NCI-H128 (cell line): Measurements from ENCODE around the gene KDM1B.
"Not testable (repeated sequence)": the region's sequence is repeated elsewhere in the genome, so short reads cannot be mapped to it uniquely, and the experiment has no call there.

Experiments used
- DNase-seq: peaks from one replicate; lab custom pipeline; 2025; ENCODE audit not compliant: unreplicated experiment; lab: John Stamatoyannopoulos, UW

The KDM1B gene

GRCh38 chr6:18151391-18151790 lies 3.8 kb upstream of the KDM1B start:
- not testable (repeated sequence) for DNase-seq

DNA sequence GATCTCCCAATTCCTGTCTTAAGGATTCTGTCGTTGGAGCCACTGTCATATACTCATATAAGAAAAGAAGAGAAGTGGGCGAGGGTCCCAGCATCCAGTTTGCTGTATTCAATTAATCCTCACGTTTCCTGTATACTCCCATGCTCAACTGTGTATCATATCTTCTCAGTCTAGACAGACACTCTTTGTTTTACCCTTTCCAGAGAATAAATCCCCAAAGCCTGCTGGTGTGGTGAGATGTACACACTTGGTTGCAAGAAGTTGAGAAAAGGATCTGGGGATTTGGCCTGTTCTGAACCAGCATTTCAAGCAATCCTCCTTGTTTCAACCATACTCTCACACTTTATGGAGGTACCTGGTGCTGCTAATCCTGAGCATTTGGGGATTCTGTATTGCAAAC lies 3.4 kb upstream of the KDM1B start:
- DNase-seq, result no peak

DNA sequence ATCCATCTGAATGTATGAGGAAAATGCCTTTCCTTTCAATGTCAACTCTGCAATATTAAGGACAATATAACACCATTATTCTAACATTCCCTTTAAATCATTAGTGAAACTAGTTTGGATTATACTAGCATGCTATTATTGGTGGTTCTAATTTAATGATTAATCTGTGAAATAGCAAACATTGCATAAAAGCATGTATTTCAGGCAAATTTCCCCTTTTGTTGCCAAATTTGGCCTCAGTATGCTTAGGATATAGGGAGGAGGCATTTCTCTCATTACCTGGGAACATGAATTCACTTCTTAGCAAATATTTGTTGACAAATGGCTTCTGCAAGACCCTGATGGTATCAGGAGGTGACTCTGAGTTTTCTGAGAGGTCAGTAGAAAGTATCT lies 1.9 kb upstream of the KDM1B start:
- no peak for DNase-seq

- DNase-seq, result peak; percentile 96
Observed at GRCh38 chr6:18154507-18155149, 594 bp upstream of the KDM1B start, which contains the start of gene TPMT. Gene TPMT (minus strand): TSS chr6:18155077. CDS start chr6:18149127, 5,950 bp downstream.

DNA sequence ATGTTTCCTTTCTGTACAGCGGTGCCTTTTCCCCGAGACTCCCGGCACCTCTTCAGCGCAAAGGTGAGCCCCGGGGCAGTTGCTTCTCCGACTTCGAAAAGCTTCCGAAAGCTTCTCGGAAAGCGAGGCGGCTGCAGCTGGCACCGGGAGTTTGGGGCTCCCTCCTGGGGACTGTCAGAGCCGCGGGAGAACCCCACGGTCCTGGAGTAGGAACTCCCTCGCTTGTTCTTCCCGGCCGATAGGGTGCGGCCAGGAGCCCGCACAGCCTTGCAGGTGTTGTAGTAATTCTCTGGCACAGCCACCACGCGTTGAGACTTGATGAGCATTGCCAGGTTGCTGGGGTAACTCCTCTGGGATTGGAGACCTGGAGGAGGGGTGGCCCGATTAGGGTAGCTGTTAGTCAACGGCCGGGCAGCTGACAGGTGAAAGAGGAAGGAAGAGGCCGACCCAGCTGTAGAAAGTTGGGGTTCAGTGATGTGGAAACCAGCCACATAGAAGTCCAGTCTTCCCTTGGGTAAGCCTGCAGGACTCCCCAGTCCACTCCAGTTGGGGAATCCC lies 721 bp downstream of the KDM1B start:
- DNase-seq, result peak; percentile 56

GRCh38 chr6:18160911-18161310 lies 5.7 kb downstream of the KDM1B start:
- no peak for DNase-seq

GRCh38 chr6:18161431-18161830 lies 6.2 kb downstream of the KDM1B start:
- no peak for DNase-seq

DNA sequence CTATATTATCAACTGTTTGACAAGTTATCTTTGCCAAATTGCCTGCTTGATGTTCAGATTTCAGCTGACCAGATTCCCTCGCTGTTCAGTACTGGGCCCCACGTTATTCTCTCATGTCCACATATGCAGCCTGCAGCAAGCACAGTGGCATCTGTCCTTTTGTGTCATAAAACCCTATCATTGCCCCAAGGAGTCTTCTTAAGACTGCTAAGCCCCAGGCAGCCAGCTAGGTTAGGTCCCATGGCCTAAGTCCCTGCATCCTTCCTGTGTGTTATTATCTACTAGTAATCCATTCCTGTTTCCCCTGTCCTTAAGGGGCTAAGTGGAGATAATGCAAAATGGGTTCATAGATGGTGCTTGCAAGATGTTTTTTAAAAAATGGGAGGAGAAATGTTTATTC lies 7.2 kb downstream of the KDM1B start:
- no peak for DNase-seq

DNA sequence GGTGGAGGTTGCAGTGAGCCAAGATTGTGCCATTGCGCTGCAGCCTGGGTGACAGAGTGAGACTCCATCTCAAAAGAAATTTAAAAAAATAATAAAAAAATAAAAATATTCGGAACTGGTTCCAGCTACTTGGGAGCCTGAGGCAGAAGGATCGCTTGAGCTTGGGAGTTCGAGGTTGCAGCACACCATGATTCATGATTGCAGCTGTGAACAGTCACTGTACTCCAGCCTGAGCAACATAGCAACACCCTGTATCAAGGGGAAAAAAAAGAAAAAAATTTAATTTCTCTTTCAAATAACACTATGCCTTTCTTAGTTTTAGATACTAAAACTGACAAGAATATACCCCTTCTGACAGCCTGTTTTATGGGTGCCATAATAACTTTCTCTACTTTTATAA lies 10.5 kb downstream of the KDM1B start:
- no peak for DNase-seq

DNA sequence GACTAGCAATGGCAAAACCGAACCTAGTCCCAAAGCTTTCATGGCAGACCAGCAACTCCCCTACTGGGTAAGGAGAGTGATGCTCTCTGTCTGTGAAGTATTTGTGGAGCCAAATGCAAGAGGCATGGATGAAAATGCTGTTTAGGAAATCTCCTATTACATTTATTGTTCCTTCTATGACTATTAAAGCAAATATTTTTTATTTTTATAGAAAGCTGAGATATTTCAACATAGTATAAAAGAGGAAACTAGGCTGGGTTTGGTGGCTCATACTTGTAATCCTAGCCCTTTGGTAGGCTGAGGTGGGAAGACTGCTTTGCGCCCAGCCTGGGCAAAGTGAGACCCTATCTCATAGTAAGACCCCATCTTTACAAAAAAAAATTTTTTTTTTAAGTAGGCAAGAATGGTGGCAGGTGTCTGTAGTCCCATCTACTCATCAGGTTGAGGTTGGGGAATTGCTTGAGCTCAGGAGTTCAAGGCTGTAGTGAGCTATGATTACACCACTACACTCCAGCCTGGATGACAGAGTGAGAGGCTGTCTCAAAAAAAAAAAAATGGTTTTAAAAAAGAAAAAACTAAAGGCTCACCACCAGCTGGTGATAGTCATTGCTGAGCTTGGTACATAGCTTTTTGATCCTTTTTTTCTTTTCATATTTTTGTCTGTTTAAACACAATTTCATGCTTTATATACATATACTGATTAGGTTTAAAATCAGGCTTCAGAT lies 11.3 kb downstream of the KDM1B start:
- no peak for DNase-seq

DNA sequence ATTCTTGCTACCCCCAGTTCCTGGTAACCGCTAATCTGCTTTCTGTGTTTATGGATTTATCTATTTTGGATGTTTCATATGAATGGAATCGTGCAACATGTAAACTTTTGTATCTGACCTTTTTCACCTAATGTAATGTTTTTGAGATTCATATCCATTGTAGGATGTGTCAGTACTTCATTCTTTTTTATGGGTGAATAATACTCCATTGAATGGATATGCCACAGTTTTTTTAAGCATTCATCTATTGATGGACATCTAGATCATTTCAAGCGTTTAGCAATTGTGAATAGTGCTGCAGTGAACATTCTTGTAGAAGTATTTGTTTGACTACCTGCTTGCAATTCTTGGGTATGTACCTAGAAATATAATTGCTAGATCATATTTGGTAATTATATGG lies 13.0 kb downstream of the KDM1B start:
- no peak for DNase-seq

DNA sequence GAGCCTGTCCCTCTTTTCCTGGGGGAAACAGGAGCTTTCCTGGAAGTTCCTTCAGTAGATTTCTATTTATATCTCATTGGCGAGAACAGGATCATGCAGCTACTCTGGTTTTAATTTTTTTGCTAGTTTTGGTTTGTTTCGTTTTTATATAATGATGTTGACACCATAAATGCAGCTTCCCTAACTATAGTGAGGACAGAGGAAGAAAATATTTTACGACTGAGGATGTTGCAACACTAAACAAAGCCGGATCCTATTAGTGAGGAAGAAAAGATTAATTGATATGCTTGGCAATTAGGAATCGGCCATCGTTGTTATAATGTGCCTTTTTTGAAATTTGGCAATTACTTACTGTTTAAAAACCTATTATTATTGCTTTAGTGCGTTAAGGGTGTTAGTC lies 16.6 kb downstream of the KDM1B start:
- no peak for DNase-seq

DNA sequence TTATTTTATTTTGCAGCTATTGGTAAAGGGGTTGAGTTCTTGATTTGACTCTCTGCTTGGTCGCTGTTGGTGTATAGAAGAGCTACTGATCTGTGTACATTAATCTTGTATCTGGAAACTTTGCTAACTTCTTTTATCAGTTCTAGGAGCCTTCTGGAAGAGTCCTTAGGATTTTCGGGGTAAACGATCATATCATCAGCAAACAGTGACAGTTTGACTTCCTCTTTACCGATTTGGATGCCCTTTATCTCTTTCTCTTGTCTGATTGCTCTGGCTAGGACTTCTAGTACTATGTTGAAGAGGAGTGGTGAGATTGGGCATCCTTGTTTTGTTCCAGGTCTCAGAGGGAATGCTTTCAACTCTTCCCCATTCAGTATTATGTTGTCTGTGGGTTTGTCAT lies 21.0 kb downstream of the KDM1B start:
- DNase-seq, result not testable (repeated sequence)

DNA sequence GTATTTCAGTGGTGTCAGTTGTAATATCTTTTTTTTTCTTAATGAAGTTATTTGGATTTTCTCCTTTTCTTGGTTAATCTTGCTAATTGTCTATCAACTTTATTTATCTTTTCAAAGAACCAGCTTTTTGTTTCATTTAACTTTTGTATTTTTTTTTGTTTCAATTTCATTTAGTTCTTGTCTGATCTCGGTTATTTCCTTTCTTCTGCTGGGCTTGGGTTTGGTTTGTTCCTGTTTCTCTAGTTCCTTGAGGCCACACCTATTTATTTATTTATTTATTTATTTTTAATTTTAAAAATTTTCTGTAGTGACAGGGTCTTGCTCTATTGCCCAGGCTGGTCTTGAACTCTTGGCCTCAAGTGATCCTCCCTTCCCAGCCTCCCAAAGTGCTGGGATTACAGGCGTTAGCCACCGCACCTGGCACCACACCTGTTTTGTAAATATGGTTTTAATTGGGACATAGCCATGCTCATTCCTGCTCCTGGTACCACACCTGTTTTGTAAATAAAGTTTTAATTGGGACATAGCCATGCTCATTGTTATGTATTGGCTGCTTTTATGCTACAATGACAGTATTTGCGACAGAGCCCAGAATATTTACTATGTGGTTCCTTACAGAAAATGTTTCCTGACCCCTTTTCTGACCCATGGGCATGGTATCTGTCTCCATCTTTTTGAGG lies 22.2 kb downstream of the KDM1B start:
- DNase-seq, result no peak

GRCh38 chr6:18178960-18179615 lies 23.9 kb downstream of the KDM1B start:
- DNase-seq, result no peak

DNA sequence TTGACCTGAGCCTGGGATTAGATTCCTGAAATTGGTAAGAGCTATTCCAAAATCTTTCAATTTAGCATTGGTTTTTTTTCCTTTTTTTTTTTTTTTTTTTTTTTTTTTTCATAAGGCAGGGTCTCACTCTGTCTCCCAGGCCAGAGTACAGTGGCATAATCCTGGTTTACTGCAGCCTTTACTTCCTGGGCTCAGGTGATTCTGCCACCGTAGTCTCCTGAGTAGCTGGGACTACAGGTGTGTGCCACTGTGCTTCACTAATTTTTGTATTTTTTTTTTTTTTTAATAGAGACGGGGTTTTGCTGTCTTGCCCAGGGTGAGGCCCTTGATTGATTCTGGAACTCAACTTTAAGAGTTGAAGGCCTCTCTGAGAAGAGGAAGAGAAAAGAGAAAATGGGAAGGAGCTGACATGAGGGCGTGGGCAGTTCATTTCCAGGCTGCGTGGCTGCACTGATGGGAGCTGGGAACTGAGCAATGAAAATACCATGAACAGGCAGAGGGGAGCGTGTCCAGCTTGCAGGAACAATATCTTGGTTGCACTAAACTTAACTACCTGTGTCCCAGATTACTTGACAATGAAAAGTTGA lies 24.6 kb downstream of the KDM1B start:
- no peak for DNase-seq

DNA sequence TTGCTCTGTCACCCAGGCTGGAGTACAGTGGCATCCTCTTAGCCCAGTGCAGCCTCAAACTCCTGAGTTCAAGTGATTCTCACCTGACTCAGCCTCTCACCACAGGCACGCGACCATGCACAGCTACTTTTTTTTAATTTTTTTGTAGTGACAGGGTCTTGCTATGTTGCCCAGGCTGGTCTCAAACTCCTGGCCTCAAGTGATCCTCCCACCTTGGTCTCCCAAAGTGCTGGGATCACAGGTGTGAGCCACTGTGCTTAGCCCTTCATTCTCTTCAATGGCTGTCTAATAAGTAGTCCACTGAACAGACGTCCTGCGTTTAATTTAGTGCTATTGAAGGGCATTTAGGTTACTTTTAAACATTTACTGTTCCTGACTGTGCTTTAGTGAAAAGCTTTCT lies 27.3 kb downstream of the KDM1B start:
- no peak for DNase-seq

DNA sequence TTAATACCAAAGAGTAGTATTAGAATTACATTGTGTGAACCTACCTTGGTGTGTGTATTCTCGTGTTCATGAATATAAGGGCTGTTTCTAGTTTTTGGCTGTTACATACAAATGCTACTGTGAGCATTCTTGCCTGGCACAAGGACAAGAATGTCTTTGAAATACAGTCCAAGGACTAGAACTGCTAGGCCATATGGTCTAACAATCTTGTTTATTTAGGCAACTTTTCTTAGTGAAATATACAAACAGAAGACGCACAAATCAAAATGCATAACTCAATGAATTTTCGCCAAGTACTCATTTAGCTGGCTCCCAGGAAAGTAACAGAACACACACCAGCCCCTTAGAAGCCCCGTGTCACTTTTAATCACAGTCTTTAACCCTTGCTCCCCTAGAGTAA lies 28.5 kb downstream of the KDM1B start:
- DNase-seq, result no peak

GRCh38 chr6:18185624-18186023 lies 30.4 kb downstream of the KDM1B start:
- DNase-seq, result no peak

- no peak for DNase-seq
Observed at GRCh38 chr6:18186033-18186432, 30.8 kb downstream of the KDM1B start.
